ENCODE measurements around the gene CFAP46. TPM values are rescaled to one million over a fixed set of nuclear protein-coding genes. Genes with fewer than 3 reads are reported as not detected.

Gene CFAP46
- total and polyA plus RNA-seq, 2 donors (not counting 1 experiment from before 2014, with no cell fraction given): 0.07 TPM; not detected in 1

DNA sequence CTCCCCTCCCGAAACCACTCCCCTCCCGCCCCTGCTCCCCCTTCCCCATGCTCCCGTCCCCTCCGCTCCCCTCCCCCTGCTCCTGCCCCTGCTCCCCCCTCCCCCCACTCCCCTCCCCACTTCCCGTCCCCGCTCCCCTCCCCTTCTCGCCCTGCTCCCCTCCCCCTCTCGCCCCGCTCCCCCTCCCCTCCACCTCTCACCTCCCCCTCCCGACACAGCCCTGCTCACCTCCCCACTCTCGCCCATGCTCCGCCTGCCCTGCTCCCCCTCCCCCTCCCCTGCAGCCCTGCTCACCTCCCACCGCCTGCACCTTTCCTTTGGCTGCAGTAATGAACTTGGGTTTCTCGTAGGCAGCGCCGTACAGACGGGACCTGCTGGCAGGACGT, 106.5 kb downstream of the CFAP46 start:
- H3K9me3 Mint-ChIP-seq (ENCODE audit: insufficient read depth): no peaks in the 10 kb centered on the region
- peaks cover 0 to 6% of the 10 kb centered on the region in 2 donors for H3K4me1 ChIP-seq (ENCODE audit: control insufficient read depth in 2 of 2, insufficient read depth in 2 of 2, low read length in 2 of 2)
- H3K9ac ChIP-seq (ENCODE audit: low read length): no peak overlapping the region
- H3K27me3 ChIP-seq (replicated peaks in 1 of 4; ENCODE audit: control extremely low read depth in 1 of 4, control insufficient read depth in 3 of 4, insufficient read depth in 4 of 4, low read length in 3 of 4): peaks cover 0 to 13% (median 0%) of the 10 kb centered on the region in 4 experiments
- no peak for DNase-seq
- H4K20me1 ChIP-seq (ENCODE audit: control insufficient read depth, insufficient read depth, low read length, poor library complexity, severe bottlenecking): no peaks in the 10 kb centered on the region
- H3K27ac Mint-ChIP-seq: no peak overlapping the region
- ChIA-PET CTCF (no interaction called here), POLR2A (no interaction called here)
- H3K4me1 Mint-ChIP-seq: peaks cover 3% of the 10 kb centered on the region
- peaks cover 0 to 10% (median 0%) of the 10 kb centered on the region in 3 donors for H3K9me3 ChIP-seq (ENCODE audit: control extremely low read depth in 1 of 3, control insufficient read depth in 2 of 3, insufficient read depth in 1 of 3, low read length in 2 of 3)
- ATAC-seq (ENCODE audit: low read depth): no peak
- TF ChIP-seq EZH2 (IDR thresholded peaks at IDR 0.05; ENCODE audit: borderline replicate concordance, insufficient read depth, low read depth, low read length, poor library complexity, severe bottlenecking): no peak
- TF ChIP-seq, protein P1, sequence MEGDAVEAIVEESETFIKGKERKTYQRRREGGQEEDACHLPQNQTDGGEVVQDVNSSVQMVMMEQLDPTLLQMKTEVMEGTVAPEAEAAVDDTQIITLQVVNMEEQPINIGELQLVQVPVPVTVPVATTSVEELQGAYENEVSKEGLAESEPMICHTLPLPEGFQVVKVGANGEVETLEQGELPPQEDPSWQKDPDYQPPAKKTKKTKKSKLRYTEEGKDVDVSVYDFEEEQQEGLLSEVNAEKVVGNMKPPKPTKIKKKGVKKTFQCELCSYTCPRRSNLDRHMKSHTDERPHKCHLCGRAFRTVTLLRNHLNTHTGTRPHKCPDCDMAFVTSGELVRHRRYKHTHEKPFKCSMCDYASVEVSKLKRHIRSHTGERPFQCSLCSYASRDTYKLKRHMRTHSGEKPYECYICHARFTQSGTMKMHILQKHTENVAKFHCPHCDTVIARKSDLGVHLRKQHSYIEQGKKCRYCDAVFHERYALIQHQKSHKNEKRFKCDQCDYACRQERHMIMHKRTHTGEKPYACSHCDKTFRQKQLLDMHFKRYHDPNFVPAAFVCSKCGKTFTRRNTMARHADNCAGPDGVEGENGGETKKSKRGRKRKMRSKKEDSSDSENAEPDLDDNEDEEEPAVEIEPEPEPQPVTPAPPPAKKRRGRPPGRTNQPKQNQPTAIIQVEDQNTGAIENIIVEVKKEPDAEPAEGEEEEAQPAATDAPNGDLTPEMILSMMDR (IDR thresholded peaks at IDR 0.05): no peak
- H3K27ac ChIP-seq (ENCODE audit: low read length in 2 of 2): no peak overlapping the region
- intact Hi-C loops (cut with micrococcal nuclease): no loop called here
- H3K4me3 ChIP-seq (ENCODE audit: control extremely low read depth in 1 of 5, extremely low read depth in 1 of 5, insufficient read depth in 1 of 5, low read depth in 2 of 5, low read length in 4 of 5): no peak overlapping the region
- H2AFZ ChIP-seq (ENCODE audit: insufficient read depth, low read depth, low read length, poor library complexity, severe bottlenecking): no peak overlapping the region
- peaks cover 12% of the 10 kb centered on the region for H3K27me3 Mint-ChIP-seq
- WGBS (ENCODE audit: insufficient coverage): 78% methylated on average over 8 of the region's 18 CpGs
- H3K4me2 ChIP-seq (replicated peaks; ENCODE audit: low read depth, low read length, poor library complexity, severe bottlenecking): no peak overlapping the region
- H3K36me3 ChIP-seq (replicated peaks in 1 of 2; ENCODE audit: control extremely low read depth in 1 of 2, control insufficient read depth in 1 of 2, extremely low read depth in 1 of 2, insufficient read depth in 2 of 2, low read length in 1 of 2): no peaks in the 10 kb centered on the region
- H3K4me3 Mint-ChIP-seq: no peak overlapping the region
- no peaks in the 10 kb centered on the region for H3K79me2 ChIP-seq (ENCODE audit: control insufficient read depth, insufficient read depth, low read length)

DNA sequence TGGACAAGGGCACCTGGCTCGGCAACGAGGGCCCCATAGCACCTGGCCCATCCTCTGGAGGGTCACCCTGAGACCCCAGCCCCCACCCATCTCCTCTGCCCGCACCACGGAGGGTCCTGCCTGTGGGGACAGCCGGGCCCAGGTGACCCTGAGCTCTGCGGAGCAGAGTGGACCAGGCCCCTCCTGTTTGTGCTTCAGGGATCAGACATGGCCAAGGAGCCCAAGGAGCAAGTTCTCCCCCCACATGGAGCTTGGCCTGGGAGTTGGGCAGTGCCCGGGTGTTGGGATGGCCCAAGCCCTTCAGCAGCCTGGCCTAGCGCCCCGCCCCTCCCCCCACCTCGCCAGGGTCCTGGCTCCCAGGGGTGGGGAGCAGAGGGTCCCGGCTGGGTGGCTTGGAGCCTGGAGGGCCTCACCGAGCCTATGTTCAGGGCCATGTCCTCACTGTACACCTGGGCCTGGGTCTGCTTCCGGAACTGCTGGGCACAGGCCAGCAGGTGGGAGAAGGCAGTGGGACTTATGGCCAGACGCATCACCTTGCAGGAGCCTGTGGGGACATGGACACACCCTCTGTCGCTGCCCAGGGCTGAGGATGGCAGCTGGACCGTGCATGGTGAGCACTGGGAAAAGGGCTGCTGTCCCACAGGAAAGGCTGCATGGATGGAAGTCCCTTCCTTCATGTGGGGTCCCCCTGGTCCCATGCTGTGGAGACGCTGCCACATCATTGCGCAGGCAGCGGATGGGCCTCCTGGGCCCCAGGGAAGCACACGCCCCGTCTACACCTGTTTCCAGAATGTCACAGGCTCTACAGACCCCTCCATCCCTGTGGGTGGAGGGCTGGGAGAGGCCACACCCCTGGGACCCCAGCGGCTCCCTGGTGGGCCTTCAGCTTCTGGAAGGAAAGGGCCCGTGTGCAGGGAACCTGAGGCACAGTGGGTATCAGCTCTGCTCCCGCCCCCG, 107.2 kb downstream of the CFAP46 start:
- intact Hi-C loops (cut with micrococcal nuclease): no loop called here
- Histone ChIP-seq H3K36me3 (replicated peaks in 1 of 2; ENCODE audit: control extremely low read depth in 1 of 2, control insufficient read depth in 1 of 2, extremely low read depth in 1 of 2, insufficient read depth in 2 of 2, low read length in 1 of 2) (no peaks in the 10 kb centered on the region), H3K79me2 (ENCODE audit: control insufficient read depth, insufficient read depth, low read length) (no peaks in the 10 kb centered on the region), H3K27ac (ENCODE audit: low read length in 2 of 2) (no peak overlapping the region), H2AFZ (ENCODE audit: insufficient read depth, low read depth, low read length, poor library complexity, severe bottlenecking) (no peak overlapping the region), H3K4me2 (replicated peaks; ENCODE audit: low read depth, low read length, poor library complexity, severe bottlenecking) (no peak overlapping the region), H3K4me1 (ENCODE audit: control insufficient read depth in 2 of 2, insufficient read depth in 2 of 2, low read length in 2 of 2) (peaks cover 0 to 6% of the 10 kb centered on the region in 2 donors), H3K9ac (ENCODE audit: low read length) (no peak overlapping the region), H4K20me1 (ENCODE audit: control insufficient read depth, insufficient read depth, low read length, poor library complexity, severe bottlenecking) (no peaks in the 10 kb centered on the region), H3K27me3 (replicated peaks in 1 of 4; ENCODE audit: control extremely low read depth in 1 of 4, control insufficient read depth in 3 of 4, insufficient read depth in 4 of 4, low read length in 3 of 4) (peaks cover 0 to 13% (median 0%) of the 10 kb centered on the region in 4 experiments), H3K4me3 (ENCODE audit: control extremely low read depth in 1 of 5, extremely low read depth in 1 of 5, insufficient read depth in 1 of 5, low read depth in 2 of 5, low read length in 4 of 5) (no peak overlapping the region), H3K9me3 (ENCODE audit: control extremely low read depth in 1 of 3, control insufficient read depth in 2 of 3, insufficient read depth in 1 of 3, low read length in 2 of 3) (peaks cover 0 to 8% (median 0%) of the 10 kb centered on the region in 3 donors)
- Mint-ChIP-seq H3K27ac (no peak overlapping the region), H3K4me3 (no peak overlapping the region), H3K27me3 (peaks cover 8% of the 10 kb centered on the region), H3K4me1 (peaks cover 3% of the 10 kb centered on the region), H3K9me3 (ENCODE audit: insufficient read depth) (no peaks in the 10 kb centered on the region)
- WGBS (ENCODE audit: insufficient coverage): 90% methylated on average over 18 of the region's 25 CpGs
- TF ChIP-seq, protein P1 (IDR thresholded peaks at IDR 0.05): no peak
- no peak for TF ChIP-seq EZH2 (IDR thresholded peaks at IDR 0.05; ENCODE audit: borderline replicate concordance, insufficient read depth, low read depth, low read length, poor library complexity, severe bottlenecking)
- ChIA-PET CTCF (no interaction called here), POLR2A (no interaction called here)
- DNase-seq: no peak
- no peak for ATAC-seq (ENCODE audit: low read depth)
